HG02610 (cell line): ENCODE results near the gene PHF21B.
"Not testable (repeated sequence)": the region's sequence is repeated elsewhere in the genome, so short reads cannot be mapped to it uniquely, and the experiment has no call there.

Source experiments
- ATAC-seq: cut with Tn5 transposase; IDR thresholded peaks from one replicate; pipeline ENCODE4 v1.9.1; 2021; ENCODE audit warnings: mild to moderate bottlenecking, moderate library complexity; ENCODE audit not compliant: unreplicated experiment

The PHF21B gene

GRCh38 chr22:44881624-44882023 is 128.2 kb downstream of the PHF21B start:
- ATAC-seq = no peak

GRCh38 chr22:44880610-44881290 is 129.1 kb downstream of the PHF21B start:
- ATAC-seq = no peak

GRCh38 chr22:44879301-44879680 is 130.5 kb downstream of the PHF21B start:
- no peak for ATAC-seq

- ATAC-seq = no peak
These were observed 131.1 kb downstream of the PHF21B start for GRCh38 chr22:44878483-44879300.

GRCh38 chr22:44876921-44877320 is 132.9 kb downstream of the PHF21B start:
- ATAC-seq = no peak

- ATAC-seq = no peak
These were observed 138.0 kb downstream of the PHF21B start for GRCh38 chr22:44871782-44872181.

- no peak for ATAC-seq
These were observed 139.8 kb downstream of the PHF21B start for GRCh38 chr22:44870021-44870420.

GRCh38 chr22:44869196-44869595 is 140.6 kb downstream of the PHF21B start:
- ATAC-seq = no peak

GRCh38 chr22:44865193-44866057 is 144.4 kb downstream of the PHF21B start:
- no peak for ATAC-seq

GRCh38 chr22:44862981-44863860 is 146.6 kb downstream of the PHF21B start:
- no peak for ATAC-seq

GRCh38 chr22:44862281-44862680 is 147.5 kb downstream of the PHF21B start:
- no peak for ATAC-seq

- ATAC-seq = no peak
These were observed 148.6 kb downstream of the PHF21B start for GRCh38 chr22:44861245-44861644.

GRCh38 chr22:44860311-44860710 is 149.5 kb downstream of the PHF21B start:
- ATAC-seq = no peak

GRCh38 chr22:44859641-44860040 is 150.2 kb downstream of the PHF21B start:
- ATAC-seq = no peak

- not testable (repeated sequence) for ATAC-seq
These were observed 151.0 kb downstream of the PHF21B start for GRCh38 chr22:44858819-44859218.

GRCh38 chr22:44855855-44856254 is 153.9 kb downstream of the PHF21B start:
- ATAC-seq = no peak

- ATAC-seq = not testable (repeated sequence)
These were observed 155.2 kb downstream of the PHF21B start for GRCh38 chr22:44854641-44855040.

GRCh38 chr22:44850946-44851345 is 158.9 kb downstream of the PHF21B start:
- no peak for ATAC-seq

GRCh38 chr22:44848791-44849420 is 160.9 kb downstream of the PHF21B start:
- ATAC-seq = no peak

GRCh38 chr22:44848296-44848741 is 161.5 kb downstream of the PHF21B start:
- no peak for ATAC-seq
